Measurements from ENCODE around the gene THOC2.
"Not testable (repeated sequence)": the region's sequence is repeated elsewhere in the genome, so short reads cannot be mapped to it uniquely, and the experiment has no call there.

The THOC2 gene

DNA sequence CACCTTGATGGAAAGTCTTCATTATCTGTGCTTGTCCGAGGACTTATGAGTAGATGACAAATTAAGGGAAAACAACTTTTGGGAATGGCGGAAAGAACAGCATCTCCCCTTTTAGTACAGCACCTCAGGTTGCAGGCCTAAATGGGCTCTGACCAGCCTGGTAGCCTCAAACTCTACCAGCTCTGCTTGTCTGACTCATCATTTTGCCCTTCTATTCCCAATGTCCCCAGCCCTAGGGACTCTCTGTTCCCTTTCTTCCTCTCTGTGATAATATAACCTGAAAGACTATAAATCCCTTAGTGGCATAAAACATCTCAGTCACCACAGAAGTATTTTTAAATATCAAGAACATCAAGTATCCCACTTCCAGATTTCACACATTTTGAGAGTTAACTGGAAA is 121.9 kb downstream of the THOC2 start:
- no peaks in the 10 kb centered on the region for H3K4me1 ChIP-seq (ENCODE audit: control insufficient read depth, insufficient read depth, low read length)
- H3K36me3 ChIP-seq (ENCODE audit: control insufficient read depth in 2 of 2, insufficient read depth in 2 of 2, low read length in 2 of 2) = peaks cover 0 to 4% of the 10 kb centered on the region in 2 donors
- H3K27ac ChIP-seq (ENCODE audit: low read length) = no peak overlapping the region
- H3K9ac ChIP-seq (ENCODE audit: low read length in 2 of 2) = no peak overlapping the region
- no peak overlapping the region for H3K4me3 ChIP-seq (ENCODE audit: low read length in 2 of 2)
- H3K9me3 ChIP-seq (ENCODE audit: control insufficient read depth in 2 of 2, low read length in 2 of 2) = no peaks in the 10 kb centered on the region
- H3K27me3 ChIP-seq (ENCODE audit: control insufficient read depth in 1 of 2, insufficient read depth in 2 of 2, low read length in 2 of 2) = no peaks in the 10 kb centered on the region

DNA sequence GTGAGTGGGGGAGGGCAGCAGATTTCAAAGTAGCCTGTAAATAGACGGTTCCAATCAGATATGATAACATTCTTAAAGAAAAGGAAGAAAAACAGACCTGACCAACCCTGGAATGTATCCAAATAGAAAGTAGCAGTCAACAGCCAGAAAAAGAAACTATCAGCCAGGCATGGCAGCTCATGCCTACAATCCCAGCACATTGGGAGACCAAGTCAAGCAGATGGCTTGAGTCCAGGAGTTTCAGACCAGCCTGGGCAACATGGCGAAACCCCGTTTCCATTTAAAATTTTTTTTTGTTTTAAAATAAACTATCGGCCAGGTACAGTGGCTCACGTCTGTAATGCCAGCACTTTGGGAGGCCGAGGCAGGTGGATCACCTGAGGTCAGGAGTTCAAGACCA is 125.0 kb downstream of the THOC2 start:
- Histone ChIP-seq H3K9me3 (ENCODE audit: control insufficient read depth in 2 of 2, low read length in 2 of 2) (no peaks in the 10 kb centered on the region), H3K4me1 (ENCODE audit: control insufficient read depth, insufficient read depth, low read length) (no peaks in the 10 kb centered on the region), H3K27ac (ENCODE audit: low read length) (no peak overlapping the region), H3K36me3 (ENCODE audit: control insufficient read depth in 2 of 2, insufficient read depth in 2 of 2, low read length in 2 of 2) (no peaks in the 10 kb centered on the region), H3K4me3 (ENCODE audit: low read length in 2 of 2) (no peak overlapping the region), H3K27me3 (ENCODE audit: control insufficient read depth in 1 of 2, insufficient read depth in 2 of 2, low read length in 2 of 2) (no peaks in the 10 kb centered on the region), H3K9ac (ENCODE audit: low read length in 2 of 2) (no peak overlapping the region)

DNA sequence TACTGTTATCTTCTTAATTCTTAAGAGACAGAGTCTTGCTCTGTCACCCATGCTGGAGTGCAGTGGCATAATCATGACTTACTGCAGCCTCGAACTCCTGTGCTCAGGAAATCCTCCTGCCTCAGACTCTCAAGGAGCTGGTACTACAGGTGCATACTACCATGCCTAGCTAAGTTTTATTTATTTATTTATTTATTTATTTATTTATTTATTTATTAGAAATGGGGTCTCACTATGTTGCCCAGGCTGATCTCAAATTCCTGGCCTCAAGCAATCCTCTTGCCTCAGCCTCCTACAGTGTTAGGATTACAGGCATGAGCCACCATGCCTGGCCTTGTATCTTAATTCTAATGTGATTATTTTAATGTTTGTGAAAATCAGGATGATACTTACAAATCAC is 125.6 kb downstream of the THOC2 start:
- H3K4me3 ChIP-seq (ENCODE audit: low read length in 2 of 2) = no peak overlapping the region
- no peaks in the 10 kb centered on the region for H3K36me3 ChIP-seq (ENCODE audit: control insufficient read depth in 2 of 2, insufficient read depth in 2 of 2, low read length in 2 of 2)
- H3K4me1 ChIP-seq (ENCODE audit: control insufficient read depth, insufficient read depth, low read length) = no peaks in the 10 kb centered on the region
- no peak overlapping the region for H3K27ac ChIP-seq (ENCODE audit: low read length)
- H3K9ac ChIP-seq (ENCODE audit: low read length in 2 of 2) = no peak overlapping the region
- H3K27me3 ChIP-seq (ENCODE audit: control insufficient read depth in 1 of 2, insufficient read depth in 2 of 2, low read length in 2 of 2) = no peaks in the 10 kb centered on the region
- H3K9me3 ChIP-seq (ENCODE audit: control insufficient read depth in 2 of 2, low read length in 2 of 2) = no peaks in the 10 kb centered on the region

DNA sequence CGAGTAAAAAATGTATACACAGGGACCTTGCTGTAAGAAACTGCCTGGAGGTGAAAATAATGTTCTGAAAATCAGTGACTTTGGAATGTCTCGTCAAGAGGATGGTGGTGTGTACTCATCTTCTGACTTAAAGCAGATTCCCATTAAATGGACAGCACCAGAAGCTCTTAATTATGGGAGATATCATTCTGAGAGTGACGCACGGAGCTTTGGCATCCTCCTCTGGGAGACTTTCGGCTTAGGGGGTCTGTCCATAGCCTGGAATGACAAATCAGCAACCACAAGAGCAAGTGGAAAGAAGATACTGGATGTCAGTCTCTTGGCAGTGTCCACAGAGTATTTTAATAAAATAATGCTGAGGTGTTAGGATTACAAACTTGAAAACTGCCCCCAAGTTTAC is 129.4 kb downstream of the THOC2 start:
- Histone ChIP-seq H3K9ac (ENCODE audit: low read length in 2 of 2) (no peak overlapping the region), H3K27ac (ENCODE audit: low read length) (no peak overlapping the region), H3K4me3 (ENCODE audit: low read length in 2 of 2) (no peak overlapping the region), H3K4me1 (ENCODE audit: control insufficient read depth, insufficient read depth, low read length) (no peaks in the 10 kb centered on the region), H3K27me3 (ENCODE audit: control insufficient read depth in 1 of 2, insufficient read depth in 2 of 2, low read length in 2 of 2) (no peaks in the 10 kb centered on the region), H3K36me3 (ENCODE audit: control insufficient read depth in 2 of 2, insufficient read depth in 2 of 2, low read length in 2 of 2) (no peaks in the 10 kb centered on the region), H3K9me3 (ENCODE audit: control insufficient read depth in 2 of 2, low read length in 2 of 2) (no peaks in the 10 kb centered on the region)

DNA sequence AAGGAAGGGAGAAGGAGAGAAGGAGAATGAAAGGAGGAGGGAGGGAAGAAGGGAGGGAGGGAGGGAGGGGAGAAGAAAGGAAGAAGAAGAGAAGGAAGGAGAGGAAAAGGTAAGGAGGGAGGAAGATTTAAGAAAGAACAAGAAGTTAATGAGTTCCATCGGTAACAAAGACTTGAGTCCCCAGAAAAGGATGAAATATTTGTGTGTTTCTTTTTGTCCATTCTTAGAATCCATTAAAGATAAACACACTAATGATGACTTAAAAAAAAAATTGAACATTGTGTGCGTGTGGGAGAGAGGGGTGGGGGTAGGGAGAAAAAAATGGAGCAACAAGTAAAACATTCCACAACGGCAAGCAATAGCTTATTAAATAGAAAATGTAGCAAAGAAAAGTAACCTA is 131.4 kb downstream of the THOC2 start:
- Histone ChIP-seq H3K27me3 (ENCODE audit: control insufficient read depth in 1 of 2, insufficient read depth in 2 of 2, low read length in 2 of 2) (no peaks in the 10 kb centered on the region), H3K36me3 (ENCODE audit: control insufficient read depth in 2 of 2, insufficient read depth in 2 of 2, low read length in 2 of 2) (no peaks in the 10 kb centered on the region), H3K9ac (ENCODE audit: low read length in 2 of 2) (no peak overlapping the region), H3K4me1 (ENCODE audit: control insufficient read depth, insufficient read depth, low read length) (no peaks in the 10 kb centered on the region), H3K4me3 (ENCODE audit: low read length in 2 of 2) (no peak overlapping the region), H3K27ac (ENCODE audit: low read length) (no peak overlapping the region), H3K9me3 (ENCODE audit: control insufficient read depth in 2 of 2, low read length in 2 of 2) (no peaks in the 10 kb centered on the region)

- H3K27me3 ChIP-seq (ENCODE audit: control insufficient read depth in 1 of 2, insufficient read depth in 2 of 2, low read length in 2 of 2) = no peaks in the 10 kb centered on the region
- H3K36me3 ChIP-seq (ENCODE audit: control insufficient read depth in 2 of 2, insufficient read depth in 2 of 2, low read length in 2 of 2) = no peaks in the 10 kb centered on the region
- H3K9me3 ChIP-seq (ENCODE audit: control insufficient read depth in 2 of 2, low read length in 2 of 2) = no peaks in the 10 kb centered on the region
Observed at GRCh38 chrX:123600181-123600580, 132.7 kb downstream of the THOC2 start.

DNA sequence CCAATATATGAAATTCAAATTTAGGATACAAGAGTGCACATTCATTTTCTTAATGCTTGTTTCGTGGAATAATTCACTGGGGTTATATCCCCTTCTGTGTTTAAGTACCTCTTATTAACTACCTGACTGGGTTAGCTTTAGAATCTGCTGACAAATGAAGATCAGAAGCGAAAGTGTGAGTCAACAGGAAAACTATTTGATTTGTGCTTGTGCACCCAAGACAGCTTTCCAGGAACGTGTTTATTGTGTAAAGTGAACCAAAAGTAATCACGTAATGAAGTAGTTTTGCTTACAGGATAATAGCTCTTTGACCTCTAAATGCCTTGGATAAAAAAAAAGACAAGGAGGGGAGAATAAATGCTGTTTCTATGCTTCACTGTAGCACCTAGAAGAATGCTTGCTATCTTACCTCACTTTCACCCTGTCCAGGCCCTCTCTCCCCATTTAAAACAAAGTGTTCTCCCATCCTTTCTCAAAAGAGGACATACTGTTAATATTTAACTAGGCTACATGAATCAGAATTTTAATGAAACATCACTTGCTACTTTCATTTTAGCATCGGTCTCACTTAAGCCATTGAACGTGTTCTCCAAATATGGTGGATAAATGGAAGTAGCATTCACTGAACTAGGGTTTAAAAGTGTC is 141.9 kb downstream of the THOC2 start:
- Histone ChIP-seq H3K9ac (ENCODE audit: low read length in 2 of 2) (no peak overlapping the region), H3K36me3 (ENCODE audit: control insufficient read depth in 2 of 2, insufficient read depth in 2 of 2, low read length in 2 of 2) (no peaks in the 10 kb centered on the region), H3K27me3 (ENCODE audit: control insufficient read depth in 1 of 2, insufficient read depth in 2 of 2, low read length in 2 of 2) (no peaks in the 10 kb centered on the region), H3K9me3 (ENCODE audit: control insufficient read depth in 2 of 2, low read length in 2 of 2) (no peaks in the 10 kb centered on the region), H3K4me3 (ENCODE audit: low read length in 2 of 2) (no peak overlapping the region), H3K27ac (ENCODE audit: low read length) (no peak overlapping the region), H3K4me1 (ENCODE audit: control insufficient read depth, insufficient read depth, low read length) (no peaks in the 10 kb centered on the region)

More at GRCh38 chrX:123600181-123600580, 132.7 kb downstream of the THOC2 start:
- H3K9ac ChIP-seq (ENCODE audit: low read length in 2 of 2) = no peak overlapping the region
- H3K4me1 ChIP-seq (ENCODE audit: control insufficient read depth, insufficient read depth, low read length) = no peaks in the 10 kb centered on the region
- H3K27ac ChIP-seq (ENCODE audit: low read length) = no peak overlapping the region
- no peak overlapping the region for H3K4me3 ChIP-seq (ENCODE audit: low read length in 2 of 2)

DNA sequence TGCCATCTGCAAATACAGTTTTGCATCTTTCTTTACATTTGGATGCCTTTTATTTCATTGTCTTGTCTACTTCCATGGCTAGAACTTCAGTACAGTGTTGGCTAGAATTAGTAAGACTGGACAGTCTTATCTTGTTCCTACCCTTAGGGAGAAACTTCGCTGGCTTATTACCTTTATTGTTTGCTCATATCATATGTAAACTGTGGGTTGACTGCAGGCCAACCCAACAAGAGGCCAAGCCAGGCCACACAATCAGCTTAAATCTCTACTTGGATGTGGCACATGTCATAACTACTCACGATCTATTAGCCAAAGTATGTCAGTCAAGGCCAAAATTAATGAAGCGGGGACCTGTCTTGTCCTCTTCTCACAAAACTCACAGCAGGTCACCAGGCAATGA is 144.1 kb downstream of the THOC2 start:
- Histone ChIP-seq H3K9ac (ENCODE audit: low read length in 2 of 2) (no peak overlapping the region), H3K4me3 (ENCODE audit: low read length in 2 of 2) (no peak overlapping the region), H3K4me1 (ENCODE audit: control insufficient read depth, insufficient read depth, low read length) (no peaks in the 10 kb centered on the region), H3K27ac (ENCODE audit: low read length) (no peak overlapping the region), H3K27me3 (ENCODE audit: control insufficient read depth in 1 of 2, insufficient read depth in 2 of 2, low read length in 2 of 2) (no peaks in the 10 kb centered on the region), H3K9me3 (ENCODE audit: control insufficient read depth in 2 of 2, low read length in 2 of 2) (no peaks in the 10 kb centered on the region), H3K36me3 (ENCODE audit: control insufficient read depth in 2 of 2, insufficient read depth in 2 of 2, low read length in 2 of 2) (no peaks in the 10 kb centered on the region)

DNA sequence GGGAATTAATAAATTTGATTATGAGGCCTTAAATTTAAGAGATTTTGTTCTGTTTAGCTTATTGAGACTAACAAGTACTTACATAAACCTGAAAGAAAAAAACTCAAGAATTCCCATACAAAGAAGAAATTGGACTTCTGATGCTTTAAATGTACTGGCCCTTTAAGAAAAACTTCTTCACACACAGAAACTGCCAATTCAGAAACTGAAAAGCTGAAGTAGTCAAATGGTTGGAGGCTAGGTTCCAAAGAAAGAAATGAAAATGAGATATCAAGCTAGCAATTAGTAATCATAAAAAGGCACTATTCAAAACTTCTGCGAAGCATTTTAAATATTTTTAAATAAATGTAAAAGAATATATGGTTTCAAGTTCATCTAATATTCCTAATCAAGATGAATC is 151.3 kb downstream of the THOC2 start:
- Histone ChIP-seq H3K9me3 (ENCODE audit: control insufficient read depth in 2 of 2, low read length in 2 of 2) (no peaks in the 10 kb centered on the region), H3K4me1 (ENCODE audit: control insufficient read depth, insufficient read depth, low read length) (no peaks in the 10 kb centered on the region), H3K36me3 (ENCODE audit: control insufficient read depth in 2 of 2, insufficient read depth in 2 of 2, low read length in 2 of 2) (no peaks in the 10 kb centered on the region), H3K4me3 (ENCODE audit: low read length in 2 of 2) (no peak overlapping the region), H3K27ac (ENCODE audit: low read length) (no peak overlapping the region), H3K27me3 (ENCODE audit: control insufficient read depth in 1 of 2, insufficient read depth in 2 of 2, low read length in 2 of 2) (no peaks in the 10 kb centered on the region), H3K9ac (ENCODE audit: low read length in 2 of 2) (no peak overlapping the region)

GRCh38 chrX:123580792-123581191 is 152.1 kb downstream of the THOC2 start:
- Histone ChIP-seq H3K4me1 (ENCODE audit: control insufficient read depth, insufficient read depth, low read length) (no peaks in the 10 kb centered on the region), H3K4me3 (ENCODE audit: low read length in 2 of 2) (no peak overlapping the region), H3K9ac (ENCODE audit: low read length in 2 of 2) (no peak overlapping the region), H3K36me3 (ENCODE audit: control insufficient read depth in 2 of 2, insufficient read depth in 2 of 2, low read length in 2 of 2) (no peaks in the 10 kb centered on the region), H3K27ac (ENCODE audit: low read length) (no peak overlapping the region), H3K27me3 (ENCODE audit: control insufficient read depth in 1 of 2, insufficient read depth in 2 of 2, low read length in 2 of 2) (no peaks in the 10 kb centered on the region), H3K9me3 (ENCODE audit: control insufficient read depth in 2 of 2, low read length in 2 of 2) (no peaks in the 10 kb centered on the region)

DNA sequence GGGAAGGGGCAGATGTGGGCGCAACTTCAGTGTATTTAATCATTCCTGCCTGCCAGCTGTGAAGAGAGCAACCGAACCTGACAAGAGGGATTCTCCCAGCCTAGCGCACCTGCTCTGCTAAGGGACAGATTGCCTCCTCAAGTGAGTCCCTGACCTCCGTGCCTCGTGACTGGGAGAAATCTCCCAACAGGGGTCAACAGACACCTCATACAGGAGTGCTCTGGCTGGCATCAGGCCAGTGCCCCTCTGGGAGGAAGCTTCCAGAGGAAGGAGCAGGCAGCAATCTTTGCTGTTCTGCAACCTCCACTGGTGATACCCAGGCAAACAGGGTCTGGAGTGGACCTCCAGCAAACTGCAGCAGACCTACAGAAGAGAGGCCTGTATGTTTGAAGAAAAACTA is 158.8 kb downstream of the THOC2 start:
- not testable (repeated sequence) for H3K9me3 ChIP-seq (ENCODE audit: control insufficient read depth in 2 of 2, low read length in 2 of 2); H3K27me3 ChIP-seq (ENCODE audit: control insufficient read depth in 1 of 2, insufficient read depth in 2 of 2, low read length in 2 of 2); H3K9ac ChIP-seq (ENCODE audit: low read length in 2 of 2); H3K27ac ChIP-seq (ENCODE audit: low read length); H3K36me3 ChIP-seq (ENCODE audit: control insufficient read depth in 2 of 2, insufficient read depth in 2 of 2, low read length in 2 of 2); H3K4me3 ChIP-seq (ENCODE audit: low read length in 2 of 2); H3K4me1 ChIP-seq (ENCODE audit: control insufficient read depth, insufficient read depth, low read length)

Measured in stomach smooth muscle (tissue), 2 donors.